ENCODE data around the gene CCDC134. TPM values are rescaled to one million over a fixed set of nuclear protein-coding genes. Genes with fewer than 3 reads are reported as not detected.

The CCDC134 gene
- polyA plus RNA-seq, 1 of the 3 experiments (the other 2 are of a cell fraction): 2.0 TPM

DNA sequence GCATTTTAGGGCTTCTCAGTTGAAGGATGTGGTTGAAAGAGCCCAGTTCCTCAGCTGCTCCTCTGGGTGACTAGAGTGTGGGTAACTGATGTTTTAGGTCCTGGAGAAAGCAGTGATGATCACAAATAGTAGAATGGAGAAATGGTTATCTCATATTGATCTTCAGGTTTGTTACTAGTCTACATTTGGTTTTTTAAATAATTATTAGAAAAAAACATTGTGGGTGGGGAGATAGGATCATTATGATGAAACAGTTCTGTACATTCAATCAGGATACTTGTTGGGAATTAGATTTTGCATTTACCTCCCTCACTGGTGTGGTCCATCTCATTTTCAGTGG lies 57.4 kb downstream of the CCDC134 start:
- Histone ChIP-seq H4K20me1 (ENCODE audit: insufficient read depth) (no peaks in the 10 kb centered on the region), H3K9me3 (no peaks in the 10 kb centered on the region), H3K4me3 (ENCODE audit: low read depth in 2 of 2, low read length in 1 of 2) (no peak overlapping the region), H3K9me2 (no peaks in the 10 kb centered on the region), H3K4me2 (no peak overlapping the region), H3K9ac (no peak overlapping the region), H3K27me3 (ENCODE audit: insufficient read depth) (no peaks in the 10 kb centered on the region), H3K4me1 (ENCODE audit: control insufficient read depth in 1 of 2, insufficient read depth in 2 of 2, low read depth in 1 of 2, low read length in 1 of 2) (peaks cover 0 to 5% of the 10 kb centered on the region in 2 experiments; a peak in 1 of 4 replicates), H3K36me3 (replicated peaks in 1 of 2; ENCODE audit: control insufficient read depth in 1 of 2, insufficient read depth in 2 of 2, low read length in 1 of 2) (no peaks in the 10 kb centered on the region), H2AFZ (ENCODE audit: low read depth) (no peak overlapping the region), H3F3A (replicated peaks; ENCODE audit: insufficient read depth) (peaks cover 5% of the 10 kb centered on the region), H3K27ac (ENCODE audit: low read depth in 2 of 2, low read length in 1 of 2) (no peak overlapping the region), H3K79me2 (ENCODE audit: insufficient read depth) (peaks cover 3% of the 10 kb centered on the region; the same call in 1 of the 2 replicates)
- no peak for DNase-seq
- TF ChIP-seq, protein P1, sequence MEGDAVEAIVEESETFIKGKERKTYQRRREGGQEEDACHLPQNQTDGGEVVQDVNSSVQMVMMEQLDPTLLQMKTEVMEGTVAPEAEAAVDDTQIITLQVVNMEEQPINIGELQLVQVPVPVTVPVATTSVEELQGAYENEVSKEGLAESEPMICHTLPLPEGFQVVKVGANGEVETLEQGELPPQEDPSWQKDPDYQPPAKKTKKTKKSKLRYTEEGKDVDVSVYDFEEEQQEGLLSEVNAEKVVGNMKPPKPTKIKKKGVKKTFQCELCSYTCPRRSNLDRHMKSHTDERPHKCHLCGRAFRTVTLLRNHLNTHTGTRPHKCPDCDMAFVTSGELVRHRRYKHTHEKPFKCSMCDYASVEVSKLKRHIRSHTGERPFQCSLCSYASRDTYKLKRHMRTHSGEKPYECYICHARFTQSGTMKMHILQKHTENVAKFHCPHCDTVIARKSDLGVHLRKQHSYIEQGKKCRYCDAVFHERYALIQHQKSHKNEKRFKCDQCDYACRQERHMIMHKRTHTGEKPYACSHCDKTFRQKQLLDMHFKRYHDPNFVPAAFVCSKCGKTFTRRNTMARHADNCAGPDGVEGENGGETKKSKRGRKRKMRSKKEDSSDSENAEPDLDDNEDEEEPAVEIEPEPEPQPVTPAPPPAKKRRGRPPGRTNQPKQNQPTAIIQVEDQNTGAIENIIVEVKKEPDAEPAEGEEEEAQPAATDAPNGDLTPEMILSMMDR (IDR thresholded peaks at IDR 0.05): 0 out of 2 replicates have a peak, but pooled peaks have one; percentile 4
- no peak for TF ChIP-seq RAD21 (IDR thresholded peaks at IDR 0.05; ENCODE audit: low read length)
- CTCF ChIA-PET: interaction anchor here (0.8 to 1.6 kb wide), 4 partner anchors 10 to 161 kb away, joined by 3 to 5 read pairs (median 4); partner anchors contain the start of gene CCDC134
- POLR2A ChIA-PET: no interaction called here

DNA sequence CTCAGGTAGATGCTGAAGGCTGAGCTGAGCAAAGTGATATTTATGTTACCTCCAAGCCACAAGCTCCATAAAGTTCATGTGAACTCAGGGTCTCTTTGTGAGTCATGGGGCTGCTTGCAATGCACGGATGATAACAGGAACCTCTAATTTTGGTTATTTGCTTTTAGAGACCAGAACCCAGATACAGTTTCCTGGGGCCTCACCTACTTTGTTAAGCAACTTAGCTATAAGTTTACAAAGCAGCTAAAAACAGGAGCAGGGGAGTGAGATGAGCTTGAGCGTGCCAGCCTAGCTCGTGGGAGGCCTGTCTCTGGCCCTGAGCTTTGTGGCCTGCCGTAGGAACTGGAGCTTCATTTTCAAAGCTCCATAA lies 61.7 kb downstream of the CCDC134 start:
- Histone ChIP-seq H3K4me2 (no peak overlapping the region), H3K79me2 (ENCODE audit: insufficient read depth) (peaks cover 3% of the 10 kb centered on the region; the same call in 1 of the 2 replicates), H3K9ac (no peak overlapping the region), H3K27ac (ENCODE audit: low read depth in 2 of 2, low read length in 1 of 2) (no peak overlapping the region), H3K9me2 (no peaks in the 10 kb centered on the region), H3K4me3 (ENCODE audit: low read depth in 2 of 2, low read length in 1 of 2) (no peak overlapping the region), H3F3A (replicated peaks; ENCODE audit: insufficient read depth) (peaks cover 4% of the 10 kb centered on the region), H3K4me1 (ENCODE audit: control insufficient read depth in 1 of 2, insufficient read depth in 2 of 2, low read depth in 1 of 2, low read length in 1 of 2) (peaks cover 0 to 5% of the 10 kb centered on the region in 2 experiments; a peak in 1 of 4 replicates), H2AFZ (ENCODE audit: low read depth) (no peak overlapping the region), H3K9me3 (no peaks in the 10 kb centered on the region), H3K27me3 (ENCODE audit: insufficient read depth) (no peaks in the 10 kb centered on the region), H3K36me3 (replicated peaks in 1 of 2; ENCODE audit: control insufficient read depth in 1 of 2, insufficient read depth in 2 of 2, low read length in 1 of 2) (no peaks in the 10 kb centered on the region), H4K20me1 (ENCODE audit: insufficient read depth) (no peaks in the 10 kb centered on the region)
- CTCF ChIA-PET: interaction anchor here (1.3 kb wide), 1 partner anchor 115 kb away, joined by 5 read pairs; no protein-coding TSS in a partner anchor
- DNase-seq: no peak
- 83% methylated on average over 2 of the region's 4 CpGs for WGBS (ENCODE audit: low lambda C conversion rate)
- POLR2A ChIA-PET: no interaction called here
- TF ChIP-seq, protein P2, sequence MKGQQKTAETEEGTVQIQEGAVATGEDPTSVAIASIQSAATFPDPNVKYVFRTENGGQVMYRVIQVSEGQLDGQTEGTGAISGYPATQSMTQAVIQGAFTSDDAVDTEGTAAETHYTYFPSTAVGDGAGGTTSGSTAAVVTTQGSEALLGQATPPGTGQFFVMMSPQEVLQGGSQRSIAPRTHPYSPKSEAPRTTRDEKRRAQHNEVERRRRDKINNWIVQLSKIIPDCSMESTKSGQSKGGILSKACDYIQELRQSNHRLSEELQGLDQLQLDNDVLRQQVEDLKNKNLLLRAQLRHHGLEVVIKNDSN (IDR thresholded peaks at IDR 0.05; ENCODE audit: borderline replicate concordance, low read depth): no peak
- TF ChIP-seq RAD21 (IDR thresholded peaks at IDR 0.05; ENCODE audit: low read length) (no peak), NRF1 (IDR thresholded peaks at IDR 0.05; ENCODE audit: low read depth, low read length) (no peak), MXI1 (IDR thresholded peaks at IDR 0.05; ENCODE audit: low read depth, low read length) (no peak), JUND (IDR thresholded peaks at IDR 0.05) (no peak), CHD2 (IDR thresholded peaks at IDR 0.05; ENCODE audit: low read length, partially characterized antibody) (no peak), RFX5 (IDR thresholded peaks at IDR 0.05; ENCODE audit: low read length) (no peak)
- TF ChIP-seq, protein P3, sequence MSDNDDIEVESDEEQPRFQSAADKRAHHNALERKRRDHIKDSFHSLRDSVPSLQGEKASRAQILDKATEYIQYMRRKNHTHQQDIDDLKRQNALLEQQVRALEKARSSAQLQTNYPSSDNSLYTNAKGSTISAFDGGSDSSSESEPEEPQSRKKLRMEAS (IDR thresholded peaks at IDR 0.05; ENCODE audit: low read depth): no peak
- TF ChIP-seq, protein P4, sequence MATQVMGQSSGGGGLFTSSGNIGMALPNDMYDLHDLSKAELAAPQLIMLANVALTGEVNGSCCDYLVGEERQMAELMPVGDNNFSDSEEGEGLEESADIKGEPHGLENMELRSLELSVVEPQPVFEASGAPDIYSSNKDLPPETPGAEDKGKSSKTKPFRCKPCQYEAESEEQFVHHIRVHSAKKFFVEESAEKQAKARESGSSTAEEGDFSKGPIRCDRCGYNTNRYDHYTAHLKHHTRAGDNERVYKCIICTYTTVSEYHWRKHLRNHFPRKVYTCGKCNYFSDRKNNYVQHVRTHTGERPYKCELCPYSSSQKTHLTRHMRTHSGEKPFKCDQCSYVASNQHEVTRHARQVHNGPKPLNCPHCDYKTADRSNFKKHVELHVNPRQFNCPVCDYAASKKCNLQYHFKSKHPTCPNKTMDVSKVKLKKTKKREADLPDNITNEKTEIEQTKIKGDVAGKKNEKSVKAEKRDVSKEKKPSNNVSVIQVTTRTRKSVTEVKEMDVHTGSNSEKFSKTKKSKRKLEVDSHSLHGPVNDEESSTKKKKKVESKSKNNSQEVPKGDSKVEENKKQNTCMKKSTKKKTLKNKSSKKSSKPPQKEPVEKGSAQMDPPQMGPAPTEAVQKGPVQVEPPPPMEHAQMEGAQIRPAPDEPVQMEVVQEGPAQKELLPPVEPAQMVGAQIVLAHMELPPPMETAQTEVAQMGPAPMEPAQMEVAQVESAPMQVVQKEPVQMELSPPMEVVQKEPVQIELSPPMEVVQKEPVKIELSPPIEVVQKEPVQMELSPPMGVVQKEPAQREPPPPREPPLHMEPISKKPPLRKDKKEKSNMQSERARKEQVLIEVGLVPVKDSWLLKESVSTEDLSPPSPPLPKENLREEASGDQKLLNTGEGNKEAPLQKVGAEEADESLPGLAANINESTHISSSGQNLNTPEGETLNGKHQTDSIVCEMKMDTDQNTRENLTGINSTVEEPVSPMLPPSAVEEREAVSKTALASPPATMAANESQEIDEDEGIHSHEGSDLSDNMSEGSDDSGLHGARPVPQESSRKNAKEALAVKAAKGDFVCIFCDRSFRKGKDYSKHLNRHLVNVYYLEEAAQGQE (IDR thresholded peaks at IDR 0.05; ENCODE audit: low read depth, low read length): no peak
- TF ChIP-seq, protein P5, sequence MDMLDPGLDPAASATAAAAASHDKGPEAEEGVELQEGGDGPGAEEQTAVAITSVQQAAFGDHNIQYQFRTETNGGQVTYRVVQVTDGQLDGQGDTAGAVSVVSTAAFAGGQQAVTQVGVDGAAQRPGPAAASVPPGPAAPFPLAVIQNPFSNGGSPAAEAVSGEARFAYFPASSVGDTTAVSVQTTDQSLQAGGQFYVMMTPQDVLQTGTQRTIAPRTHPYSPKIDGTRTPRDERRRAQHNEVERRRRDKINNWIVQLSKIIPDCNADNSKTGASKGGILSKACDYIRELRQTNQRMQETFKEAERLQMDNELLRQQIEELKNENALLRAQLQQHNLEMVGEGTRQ (IDR thresholded peaks at IDR 0.05; ENCODE audit: borderline replicate concordance, low read depth, low read length): no peak
